Islet of Langerhans (tissue), 1 donor: ENCODE measurements around the gene DLG2.
"Not testable (repeated sequence)": the region's sequence is repeated elsewhere in the genome, so short reads cannot be mapped to it uniquely, and the experiment has no call there.

Experiments
- FAIRE-seq: peaks from one replicate; lab custom pipeline; 2011; peaks lifted over from hg19 to GRCh38; lab: Jason Lieb, UNC

Gene DLG2

DNA sequence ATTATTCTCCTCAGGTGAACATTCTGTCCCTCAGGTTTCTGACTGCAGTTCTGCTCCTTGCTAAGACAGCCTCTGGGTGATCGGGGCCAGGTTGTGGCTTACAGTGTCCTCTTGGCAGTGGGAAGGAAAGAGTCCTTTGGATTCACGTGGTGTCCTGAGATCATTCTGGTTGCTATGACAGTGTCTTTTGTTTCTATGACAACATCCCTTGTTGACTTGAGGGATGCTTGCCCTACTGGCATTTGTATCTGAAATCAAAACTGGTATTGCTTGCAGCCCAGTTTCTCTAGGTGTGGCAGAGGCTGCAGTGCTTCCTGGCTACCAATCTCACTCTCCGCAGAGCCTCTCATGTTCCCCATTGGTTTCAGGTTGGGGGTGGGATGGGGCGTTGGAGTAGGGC, 2189.2 kb downstream of the DLG2 start:
- no peak for FAIRE-seq

DNA sequence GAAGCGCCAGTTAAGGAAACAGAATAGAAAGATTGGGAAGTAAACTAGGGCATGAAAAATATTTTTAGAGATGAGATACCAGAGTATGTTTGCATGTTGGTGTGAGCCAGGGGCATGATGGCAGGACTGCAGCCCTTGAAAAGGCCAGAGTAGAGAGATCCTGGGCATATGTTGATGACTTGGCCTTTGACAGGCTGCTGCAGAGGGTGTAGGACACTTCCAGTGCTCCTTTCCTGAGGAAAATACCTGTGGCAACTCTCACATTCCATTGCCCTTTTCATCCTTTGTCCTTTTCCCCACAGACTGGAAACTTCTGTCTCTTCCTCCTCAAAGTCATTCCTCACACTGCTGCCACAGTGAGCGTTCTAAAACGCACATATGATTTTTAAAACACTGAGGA, 2190.3 kb downstream of the DLG2 start:
- FAIRE-seq: no peak

DNA sequence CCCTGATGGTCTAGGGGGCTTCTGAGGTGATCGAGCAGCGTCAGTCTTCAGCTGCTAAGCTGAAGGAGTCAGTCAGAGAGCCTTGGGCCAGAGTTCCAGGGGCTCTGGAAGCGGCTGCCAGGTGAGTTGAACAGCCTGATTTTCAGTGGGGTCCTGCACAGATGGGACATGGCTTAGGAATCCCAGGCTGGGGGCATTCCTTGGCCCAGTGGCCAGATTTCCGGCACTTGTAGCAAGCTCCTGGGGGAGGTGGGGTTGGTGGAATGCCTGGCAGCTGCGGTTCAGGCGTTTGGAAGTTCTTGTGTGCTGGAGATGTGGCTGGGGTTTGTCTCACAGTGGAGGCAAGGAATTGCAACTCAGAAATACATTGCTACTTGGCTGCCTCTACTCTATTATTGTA, 2192.3 kb downstream of the DLG2 start:
- FAIRE-seq: not testable (repeated sequence)

DNA sequence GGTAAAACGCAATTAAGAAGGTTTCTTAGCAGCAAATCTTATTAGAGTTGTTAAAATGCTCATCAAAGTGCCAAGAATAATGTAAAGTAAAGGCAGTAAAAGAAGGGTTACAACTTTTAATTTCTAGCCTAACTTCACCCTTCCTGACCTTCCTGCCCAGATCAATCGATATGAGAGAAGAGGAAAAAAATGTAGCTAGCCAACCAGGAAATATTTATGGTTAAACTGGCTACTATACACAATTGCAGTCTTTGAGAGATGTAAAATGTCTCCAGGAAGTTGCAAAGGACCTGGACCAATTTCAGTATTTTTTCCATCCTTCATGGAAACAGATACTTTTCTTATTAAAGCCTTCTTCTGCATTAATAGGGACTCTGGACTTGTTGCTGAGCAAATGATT, 2199.2 kb downstream of the DLG2 start:
- no peak for FAIRE-seq

- FAIRE-seq: no peak
Measured at GRCh38 chr11:83427501-83427900, 2199.6 kb downstream of the DLG2 start.

GRCh38 chr11:83425137-83425466, 2202.0 kb downstream of the DLG2 start:
- no peak for FAIRE-seq

DNA sequence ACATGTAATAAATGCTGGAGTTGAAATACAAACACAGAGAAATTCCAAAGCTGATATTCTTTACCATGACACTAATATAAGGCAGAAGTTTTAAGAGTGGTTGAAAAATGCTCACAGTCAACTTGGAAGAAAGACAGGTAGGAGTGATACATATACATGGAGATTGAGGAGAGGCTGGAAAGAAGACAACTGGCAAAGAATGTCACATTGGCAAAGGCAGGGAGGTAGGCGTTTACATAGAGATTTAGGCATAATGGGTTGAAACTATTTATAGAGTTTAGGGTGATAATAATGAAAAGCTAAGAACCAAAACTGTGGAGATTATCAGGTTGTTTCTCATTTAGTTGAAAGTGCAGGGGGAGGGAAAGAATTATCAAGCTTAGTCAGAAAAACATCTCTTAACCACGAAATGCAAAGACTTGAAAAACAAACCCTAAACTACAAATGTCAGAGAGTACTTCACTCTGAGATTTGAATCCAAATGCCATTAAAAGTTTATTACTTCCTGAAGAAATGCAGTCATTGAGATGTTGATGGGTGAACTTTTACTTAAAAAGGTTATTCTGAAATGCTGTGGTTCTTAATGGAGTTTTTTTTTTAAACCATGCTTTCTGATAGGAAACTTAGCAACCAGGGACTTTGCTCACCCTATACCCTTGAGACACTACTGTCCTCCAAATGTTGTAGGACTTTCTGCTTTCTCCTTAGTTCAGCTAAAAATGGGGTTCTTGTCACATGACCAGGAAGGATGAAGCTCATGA, 2202.6 kb downstream of the DLG2 start:
- FAIRE-seq: no peak

DNA sequence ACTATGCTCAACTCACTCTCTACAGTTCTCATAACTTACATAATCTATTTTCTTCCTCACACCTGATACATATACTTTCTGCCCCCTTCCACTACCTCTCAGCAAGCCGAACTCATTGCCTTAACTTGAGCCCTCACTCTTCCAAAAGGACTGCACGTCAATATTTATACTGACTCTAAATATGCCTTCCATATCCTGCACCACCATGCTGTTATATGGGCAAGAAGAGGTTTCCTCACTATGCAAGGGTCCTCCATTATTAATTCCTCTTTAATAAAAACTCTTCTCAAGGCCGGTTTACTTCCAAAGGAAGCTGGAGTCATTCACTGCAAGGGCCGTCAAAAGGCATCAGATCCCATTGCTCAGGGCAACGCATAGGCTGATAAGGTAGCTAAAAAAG, 2204.5 kb downstream of the DLG2 start:
- FAIRE-seq: not testable (repeated sequence)

GRCh38 chr11:83410605-83411565, 2216.3 kb downstream of the DLG2 start:
- no peak for FAIRE-seq

GRCh38 chr11:83409891-83410290, 2217.3 kb downstream of the DLG2 start:
- no peak for FAIRE-seq

- FAIRE-seq: no peak
Measured at GRCh38 chr11:83409476-83409875, 2217.7 kb downstream of the DLG2 start.

- FAIRE-seq: no peak
Measured at GRCh38 chr11:83408946-83409345, 2218.2 kb downstream of the DLG2 start.
